A549 treated with GW870086 at 1 μM for 4 hours (cell line): ENCODE measurements around the gene SPINDOC. TPM values are rescaled to one million over a fixed set of nuclear protein-coding genes. Genes with fewer than 3 reads are reported as not detected.

Source experiments
- total RNA-seq: library from RNA; stranded (reverse); fragments of 200-300 nt; extraction: Qiagen RNA extraction; gene quantifications from 5 replicates; pipeline ENCODE4 v1.2.3, GENCODE V29; 2022; ENCODE audit warnings: low read depth

The SPINDOC gene, protein sequence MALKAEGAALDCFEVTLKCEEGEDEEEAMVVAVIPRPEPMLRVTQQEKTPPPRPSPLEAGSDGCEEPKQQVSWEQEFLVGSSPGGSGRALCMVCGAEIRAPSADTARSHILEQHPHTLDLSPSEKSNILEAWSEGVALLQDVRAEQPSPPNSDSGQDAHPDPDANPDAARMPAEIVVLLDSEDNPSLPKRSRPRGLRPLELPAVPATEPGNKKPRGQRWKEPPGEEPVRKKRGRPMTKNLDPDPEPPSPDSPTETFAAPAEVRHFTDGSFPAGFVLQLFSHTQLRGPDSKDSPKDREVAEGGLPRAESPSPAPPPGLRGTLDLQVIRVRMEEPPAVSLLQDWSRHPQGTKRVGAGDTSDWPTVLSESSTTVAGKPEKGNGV
- 35.0 to 48.6 TPM (median 47.7 TPM) in 5 replicates for total RNA-seq

DNA sequence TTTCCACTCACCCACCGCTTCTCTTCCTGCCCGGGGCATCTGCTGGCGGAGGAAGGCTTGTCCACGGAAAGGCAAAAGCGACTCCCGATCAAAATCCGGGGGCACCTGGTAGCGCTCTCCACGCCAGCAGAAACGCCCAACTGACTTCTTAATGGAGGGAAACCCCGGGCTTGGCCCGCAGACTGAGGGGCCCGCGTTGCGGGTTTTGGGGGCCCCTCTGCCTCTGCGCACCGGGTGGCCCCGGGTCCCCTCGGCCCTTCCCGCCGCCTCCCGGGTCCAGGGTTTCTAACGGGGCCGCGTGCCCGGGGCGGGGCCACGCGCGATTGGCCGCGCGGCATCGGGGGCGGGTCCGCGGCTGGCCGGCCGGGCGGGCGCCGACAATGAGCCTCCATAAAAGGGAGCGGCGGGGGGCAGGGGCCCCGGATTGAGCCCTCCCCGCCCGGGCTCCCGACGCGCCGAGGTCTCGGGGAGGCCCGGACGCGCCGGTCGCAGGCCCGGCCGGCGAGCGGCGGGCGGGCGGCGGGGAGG is at the start of gene SPINDOC:
TSS of gene SPINDOC (plus strand) at position 422 of the 528 bp plus-strand sequence. CDS start 231 bp downstream, outside the sequence.

DNA sequence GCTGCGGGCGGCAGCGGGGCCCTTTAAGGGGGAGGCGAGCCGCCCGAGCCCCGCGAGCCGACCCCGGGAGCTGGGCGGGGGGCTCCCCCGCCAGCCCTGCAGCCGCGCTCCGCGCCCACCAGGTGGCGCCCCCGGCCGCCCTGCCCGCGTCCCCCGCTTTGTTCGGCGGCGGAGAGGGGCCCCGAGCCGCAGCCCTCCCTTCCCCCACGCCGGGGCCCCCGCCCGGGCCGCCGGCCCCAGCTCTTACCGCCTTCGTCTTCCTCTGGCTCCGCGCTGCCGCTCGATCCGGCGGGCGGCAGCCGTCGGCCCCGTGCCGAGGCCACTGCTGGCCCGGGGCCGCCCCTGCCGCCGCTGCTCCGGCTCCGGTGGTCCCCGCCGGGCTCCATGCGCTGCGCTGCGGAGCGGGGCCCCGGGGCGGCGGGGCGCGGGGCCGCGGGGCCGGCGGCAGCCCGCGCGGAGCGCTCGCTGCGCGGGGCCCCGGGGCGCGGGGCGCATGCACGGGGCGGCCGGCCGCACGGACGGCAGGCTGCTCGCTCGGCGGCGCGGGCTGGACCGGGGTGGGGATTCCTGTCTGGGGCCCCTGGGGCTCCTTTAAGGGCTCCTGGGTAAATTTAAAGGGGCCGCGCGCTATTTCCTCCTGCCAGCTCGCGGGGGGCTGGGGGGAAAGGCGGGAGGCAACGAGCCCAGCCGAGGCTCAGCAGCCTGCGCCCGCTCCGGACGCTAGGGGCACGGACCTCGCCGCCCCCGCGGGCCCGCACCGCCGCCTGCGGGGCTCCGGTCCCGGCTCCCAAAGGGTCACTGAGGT is 44.8 kb upstream of the SPINDOC start, which contains the start of gene ZFTA:
TSS of gene ZFTA (minus strand) at position 539 of the 805 bp plus-strand sequence. CDS start at position 386, 153 bp downstream.

DNA sequence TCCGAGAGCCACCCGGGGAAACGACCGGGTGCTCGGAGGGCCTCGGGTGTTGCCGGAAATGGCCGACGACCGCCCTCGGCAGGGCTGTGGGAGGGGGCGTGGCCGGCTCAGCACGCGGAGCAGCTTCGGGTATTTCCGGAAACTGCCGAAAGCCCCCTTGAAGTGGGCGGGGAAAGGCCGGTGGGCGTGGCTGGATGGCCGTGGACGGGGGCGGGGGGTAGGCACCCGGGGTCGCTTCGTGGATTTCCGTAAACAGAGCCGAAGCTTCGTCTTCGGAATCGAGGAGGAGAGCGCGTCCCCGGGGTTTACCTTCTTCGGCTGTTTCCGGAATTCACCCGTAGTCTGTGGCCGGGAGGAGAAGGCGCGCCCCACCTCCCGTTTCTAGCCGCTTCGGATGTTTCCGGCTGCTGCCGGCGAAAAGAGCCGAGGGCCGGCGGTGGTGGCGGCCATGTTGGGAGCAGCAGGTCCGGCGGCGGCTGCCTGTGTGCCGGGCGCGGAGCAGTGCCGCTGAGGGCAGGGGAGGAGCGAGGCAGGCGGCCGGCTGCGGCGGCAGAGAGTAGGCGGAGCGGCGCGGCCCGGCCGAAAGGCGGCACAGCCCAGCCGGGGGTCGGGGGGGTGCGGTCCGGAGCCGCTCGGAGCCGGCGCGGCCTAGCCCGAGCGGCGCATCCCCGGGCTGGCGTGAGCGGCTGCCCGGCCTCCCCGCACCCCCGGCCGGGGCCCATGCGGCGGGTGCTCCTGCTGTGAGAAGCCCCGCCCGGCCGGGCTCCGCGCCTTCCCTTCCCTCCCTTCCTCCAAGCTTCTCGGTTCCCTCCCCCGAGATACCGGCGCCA is 25.6 kb downstream of the SPINDOC start, which contains the start of gene MARK2:
TSS of gene MARK2 (plus strand) at position 433 of the 830 bp plus-strand sequence. CDS start at position 830, 397 bp downstream.

Other genes starting within 250 kb of the SPINDOC start
- 52.1 to 72.6 TPM (median 64.8 TPM) in 5 replicates for gene PLAAT3, start 199.0 kb upstream of the SPINDOC start, total RNA-seq
- gene ATL3, start 142.1 kb upstream of the SPINDOC start, total RNA-seq = 32.7 to 38.5 TPM (median 35.8 TPM) in 5 replicates
- 95.6 to 110 TPM (median 103 TPM) in 5 replicates for gene RTN3, start 132.0 kb upstream of the SPINDOC start, total RNA-seq
- 4.1 to 6.8 TPM (median 5.6 TPM) in 5 replicates for gene ZFTA, start 44.7 kb upstream of the SPINDOC start, total RNA-seq
- gene MARK2, start 25.7 kb downstream of the SPINDOC start, total RNA-seq = 25.2 to 31.8 TPM (median 28.8 TPM) in 5 replicates
- gene RCOR2, start 103.7 kb downstream of the SPINDOC start, total RNA-seq = 0.70 to 1.2 TPM (median 1.0 TPM) in 5 replicates
- gene NAA40, start 125.5 kb downstream of the SPINDOC start, total RNA-seq = 13.6 to 17.0 TPM (median 15.0 TPM) in 5 replicates
- 794 to 1,065 TPM (median 979 TPM) in 5 replicates for gene COX8A, start 161.2 kb downstream of the SPINDOC start, total RNA-seq
- gene OTUB1, start 173.0 kb downstream of the SPINDOC start, total RNA-seq = 105 to 135 TPM (median 126 TPM) in 5 replicates
- gene FLRT1, start 222.5 kb downstream of the SPINDOC start, total RNA-seq = 0.03 to 0.09 TPM (median 0.05 TPM) in 4 of 5 replicates, not detected in the other